HEK293 (cell line): ENCODE results near the gene ACOT9.

ENCODE experiments used
- CTCF ChIA-PET: fragments of 350-600 bp; formaldehyde crosslinking; extraction: SDS; loops from one replicate; lab custom pipeline; 2021; ENCODE audit warnings: antibody characterized with exemption; lab: Yijun Ruan, JAX
- POLR2A ChIA-PET: fragments of 300-600 bp; formaldehyde crosslinking; extraction: SDS; loops from one replicate; lab custom pipeline; 2020; ENCODE audit warnings: antibody characterized with exemption, inconsistent platforms; lab: Yijun Ruan, JAX
- H3K27ac ChIP-seq: fragments of 200-500 bp; sonication (Bioruptor generic); 2 replicates; pipeline ENCODE4 v1.5.1; 2014; ENCODE audit warnings: low read depth, low read length, control low read depth, inconsistent platforms; ENCODE audit errors: extremely low read depth
- H3K36me3 ChIP-seq, 2 experiments: fragments of 200-500 bp in 1 of 2; sonication (Bioruptor generic) in 1 of 2; 1 replicate in 1 of 2; 2 replicates in 1 of 2; pipeline ENCODE4 v1.5.1; 2014 to 2017; ENCODE audit warnings: inconsistent platforms in 2 of 2, low read length in 2 of 2; ENCODE audit not compliant: control insufficient read depth in 2 of 2, insufficient read depth in 1 of 2
- H3K4me1 ChIP-seq: fragments of 200-500 bp; sonication (Bioruptor generic); 2 replicates; pipeline ENCODE4 v1.5.1; 2014; ENCODE audit warnings: mild to moderate bottlenecking, low read length, inconsistent platforms; ENCODE audit not compliant: control insufficient read depth, insufficient read depth
- H3K4me3 ChIP-seq: 2 replicates; pipeline ENCODE4 v1.5.1; 2011; ENCODE audit warnings: low read depth, mild to moderate bottlenecking, control low read depth, low read length, moderate library complexity
- H3K9me3 ChIP-seq: fragments of 200-500 bp; sonication (Bioruptor generic); 2 replicates; pipeline ENCODE4 v1.5.1; 2014; ENCODE audit warnings: low read depth, low read length, inconsistent platforms; ENCODE audit not compliant: control insufficient read depth, insufficient read depth
- GLIS2 ChIP-seq: fragments of 450-650 bp; formaldehyde crosslinking; IDR thresholded peaks from 2 replicates; pipeline ENCODE4 v1.5.1; 2016; ENCODE audit warnings: missing biosample characterization, missing genetic modification characterization
- SALL2 ChIP-seq: fragments of 450-650 bp; formaldehyde crosslinking; IDR thresholded peaks from 2 replicates; pipeline ENCODE4 v1.5.0; 2017; ENCODE audit warnings: missing biosample characterization, mild to moderate bottlenecking, missing genetic modification characterization, borderline replicate concordance
- SCRT2 ChIP-seq: fragments of 450-650 bp; formaldehyde crosslinking; IDR thresholded peaks from 2 replicates; pipeline ENCODE4 v1.5.1; 2016; ENCODE audit warnings: missing biosample characterization, missing genetic modification characterization
- SP2 ChIP-seq: fragments of 450-650 bp; formaldehyde crosslinking; IDR thresholded peaks from 2 replicates; pipeline ENCODE4 v1.5.1; 2016; ENCODE audit warnings: missing biosample characterization, missing genetic modification characterization
- YY1 ChIP-seq: fragments of 450-650 bp; formaldehyde crosslinking; IDR thresholded peaks from 2 replicates; pipeline ENCODE4 v1.5.1; 2018; ENCODE audit warnings: missing biosample characterization, missing genetic modification characterization
- ZBTB20 ChIP-seq: fragments of 450-650 bp; formaldehyde crosslinking; IDR thresholded peaks from 2 replicates; pipeline ENCODE4 v1.5.1; 2016; ENCODE audit warnings: missing biosample characterization, missing genetic modification characterization
- ZBTB48 ChIP-seq: fragments of 450-650 bp; formaldehyde crosslinking; IDR thresholded peaks from 2 replicates; pipeline ENCODE4 v1.5.1; 2016; ENCODE audit warnings: missing biosample characterization, missing genetic modification characterization
- ZNF157 ChIP-seq: fragments of 450-650 bp; formaldehyde crosslinking; IDR thresholded peaks from 2 replicates; pipeline ENCODE4 v1.5.1; 2016; ENCODE audit warnings: missing biosample characterization, missing genetic modification characterization
- ZNF16 ChIP-seq: fragments of 450-650 bp; formaldehyde crosslinking; IDR thresholded peaks from 2 replicates; pipeline ENCODE4 v1.5.1; 2016; ENCODE audit warnings: low read depth, missing biosample characterization, missing genetic modification characterization
- ZNF2 ChIP-seq: fragments of 450-650 bp; formaldehyde crosslinking; IDR thresholded peaks from 2 replicates; pipeline ENCODE4 v1.5.1; 2016; ENCODE audit warnings: missing biosample characterization, missing genetic modification characterization
- ZNF239 ChIP-seq: fragments of 450-650 bp; formaldehyde crosslinking; IDR thresholded peaks from 2 replicates; pipeline ENCODE4 v1.5.1; 2016; ENCODE audit warnings: missing biosample characterization, missing genetic modification characterization
- ZNF274 ChIP-seq, 2 experiments: fragments of 200-500 bp in 1 of 2; fragments of 450-650 bp in 1 of 2; sonication (Bioruptor generic) in 1 of 2; formaldehyde crosslinking in 1 of 2; IDR thresholded peaks; 2 replicates each; pipeline versions ENCODE4 v1.5.1 to v1.6.1; 2014 to 2016; ENCODE audit warnings: borderline replicate concordance in 1 of 2, inconsistent platforms in 1 of 2, low read length in 1 of 2, missing biosample characterization in 1 of 2, missing genetic modification characterization in 1 of 2
- ZNF311 ChIP-seq: fragments of 450-650 bp; formaldehyde crosslinking; IDR thresholded peaks from 2 replicates; pipeline ENCODE4 v1.5.1; 2017; ENCODE audit warnings: missing biosample characterization, missing genetic modification characterization, borderline replicate concordance
- ZNF324 ChIP-seq: fragments of 450-650 bp; formaldehyde crosslinking; IDR thresholded peaks from 2 replicates; pipeline ENCODE4 v1.5.1; 2016; ENCODE audit warnings: missing biosample characterization, missing genetic modification characterization
- ZNF350 ChIP-seq: fragments of 450-650 bp; formaldehyde crosslinking; IDR thresholded peaks from 2 replicates; pipeline ENCODE4 v1.5.0; 2017; ENCODE audit warnings: missing biosample characterization, mild to moderate bottlenecking, missing genetic modification characterization
- ZNF394 ChIP-seq: fragments of 450-650 bp; formaldehyde crosslinking; IDR thresholded peaks from 2 replicates; pipeline ENCODE4 v1.5.1; 2016; ENCODE audit warnings: missing biosample characterization, missing genetic modification characterization, mild to moderate bottlenecking, moderate library complexity, borderline replicate concordance
- ZNF510 ChIP-seq: fragments of 450-650 bp; formaldehyde crosslinking; IDR thresholded peaks from 2 replicates; pipeline ENCODE4 v1.5.1; 2018; ENCODE audit warnings: mild to moderate bottlenecking, missing genetic modification characterization, missing biosample characterization; ENCODE audit not compliant: insufficient replicate concordance
- ZNF548 ChIP-seq: fragments of 450-650 bp; formaldehyde crosslinking; IDR thresholded peaks from 2 replicates; pipeline ENCODE4 v1.5.1; 2016; ENCODE audit warnings: missing biosample characterization, missing genetic modification characterization
- ZNF658 ChIP-seq: fragments of 450-650 bp; formaldehyde crosslinking; IDR thresholded peaks from 2 replicates; pipeline ENCODE4; 2016; ENCODE audit warnings: missing biosample characterization, missing genetic modification characterization
- ZNF830 ChIP-seq: fragments of 450-650 bp; IDR thresholded peaks from 2 replicates; pipeline ENCODE4 v1.5.0; 2018; ENCODE audit warnings: missing biosample characterization, missing genetic modification characterization, low read depth, mild to moderate bottlenecking, moderate library complexity
- ZXDB ChIP-seq: fragments of 450-650 bp; formaldehyde crosslinking; IDR thresholded peaks from 2 replicates; pipeline ENCODE4 v1.5.1; 2016; ENCODE audit warnings: missing biosample characterization, missing genetic modification characterization
- TF ChIP-seq, protein P1 (sequence below): fragments of 450-650 bp; formaldehyde crosslinking; IDR thresholded peaks from 2 replicates; pipeline ENCODE4 v1.5.1; 2016; ENCODE audit warnings: missing biosample characterization, missing genetic modification characterization
- TF ChIP-seq, protein P2 (sequence below): fragments of 450-650 bp; formaldehyde crosslinking; IDR thresholded peaks from 2 replicates; pipeline ENCODE4 v1.5.1; 2016; ENCODE audit warnings: missing biosample characterization, missing genetic modification characterization, low read depth
- TF ChIP-seq, protein P3 (sequence below): fragments of 450-650 bp; formaldehyde crosslinking; IDR thresholded peaks from 2 replicates; pipeline ENCODE4 v1.5.1; 2016; ENCODE audit warnings: missing biosample characterization, missing genetic modification characterization

ACOT9 gene

DNA sequence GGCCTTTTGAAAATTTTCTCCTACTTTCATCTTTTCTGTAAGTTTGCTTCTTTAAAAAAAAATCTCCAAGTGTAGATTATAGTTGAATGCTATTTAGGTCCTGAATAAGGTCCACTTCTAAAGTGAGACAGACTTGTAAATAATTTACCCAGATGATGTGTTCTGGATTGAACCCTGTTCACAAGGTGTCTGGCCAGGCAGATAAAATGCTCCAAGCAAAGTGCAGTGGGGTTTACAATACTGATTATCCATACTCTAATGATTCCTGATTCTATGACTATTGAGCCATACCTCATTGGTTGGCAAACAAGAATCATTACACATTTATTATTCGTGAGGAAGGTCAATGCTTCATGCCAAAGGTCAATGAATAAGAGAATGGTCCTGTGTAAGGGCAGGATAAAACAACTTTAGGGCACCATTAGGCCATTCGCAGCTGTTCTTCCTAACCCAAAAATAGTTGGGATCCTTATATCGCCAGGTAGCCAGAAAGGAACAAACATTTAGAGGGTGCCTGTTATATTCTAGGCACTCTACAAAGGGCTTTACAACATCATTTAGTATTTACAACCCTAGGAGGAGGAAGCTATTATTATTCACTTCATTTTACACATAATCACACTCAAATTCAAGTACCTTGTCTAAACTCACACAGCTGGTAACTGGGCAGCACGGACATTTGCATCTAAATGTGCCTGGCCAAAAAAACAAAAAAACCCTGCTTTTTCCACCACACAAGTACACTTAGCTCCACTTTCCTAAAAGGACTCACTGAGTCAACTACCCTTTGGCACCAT, 21.3 kb upstream of the ACOT9 start:
- no peak for TF ChIP-seq ZXDB (tag by site-specific recombination)
- no peak for TF ChIP-seq ZBTB20 (tag by site-specific recombination)
- TF ChIP-seq YY1 = no peak
- TF ChIP-seq ZNF548 (tag by site-specific recombination) = no peak
- TF ChIP-seq, protein P1, sequence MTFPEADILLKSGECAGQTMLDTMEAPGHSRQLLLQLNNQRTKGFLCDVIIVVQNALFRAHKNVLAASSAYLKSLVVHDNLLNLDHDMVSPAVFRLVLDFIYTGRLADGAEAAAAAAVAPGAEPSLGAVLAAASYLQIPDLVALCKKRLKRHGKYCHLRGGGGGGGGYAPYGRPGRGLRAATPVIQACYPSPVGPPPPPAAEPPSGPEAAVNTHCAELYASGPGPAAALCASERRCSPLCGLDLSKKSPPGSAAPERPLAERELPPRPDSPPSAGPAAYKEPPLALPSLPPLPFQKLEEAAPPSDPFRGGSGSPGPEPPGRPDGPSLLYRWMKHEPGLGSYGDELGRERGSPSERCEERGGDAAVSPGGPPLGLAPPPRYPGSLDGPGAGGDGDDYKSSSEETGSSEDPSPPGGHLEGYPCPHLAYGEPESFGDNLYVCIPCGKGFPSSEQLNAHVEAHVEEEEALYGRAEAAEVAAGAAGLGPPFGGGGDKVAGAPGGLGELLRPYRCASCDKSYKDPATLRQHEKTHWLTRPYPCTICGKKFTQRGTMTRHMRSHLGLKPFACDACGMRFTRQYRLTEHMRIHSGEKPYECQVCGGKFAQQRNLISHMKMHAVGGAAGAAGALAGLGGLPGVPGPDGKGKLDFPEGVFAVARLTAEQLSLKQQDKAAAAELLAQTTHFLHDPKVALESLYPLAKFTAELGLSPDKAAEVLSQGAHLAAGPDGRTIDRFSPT (tag by site-specific recombination) = no peak
- no peak for TF ChIP-seq ZNF16 (tag by site-specific recombination)
- TF ChIP-seq, protein P2, sequence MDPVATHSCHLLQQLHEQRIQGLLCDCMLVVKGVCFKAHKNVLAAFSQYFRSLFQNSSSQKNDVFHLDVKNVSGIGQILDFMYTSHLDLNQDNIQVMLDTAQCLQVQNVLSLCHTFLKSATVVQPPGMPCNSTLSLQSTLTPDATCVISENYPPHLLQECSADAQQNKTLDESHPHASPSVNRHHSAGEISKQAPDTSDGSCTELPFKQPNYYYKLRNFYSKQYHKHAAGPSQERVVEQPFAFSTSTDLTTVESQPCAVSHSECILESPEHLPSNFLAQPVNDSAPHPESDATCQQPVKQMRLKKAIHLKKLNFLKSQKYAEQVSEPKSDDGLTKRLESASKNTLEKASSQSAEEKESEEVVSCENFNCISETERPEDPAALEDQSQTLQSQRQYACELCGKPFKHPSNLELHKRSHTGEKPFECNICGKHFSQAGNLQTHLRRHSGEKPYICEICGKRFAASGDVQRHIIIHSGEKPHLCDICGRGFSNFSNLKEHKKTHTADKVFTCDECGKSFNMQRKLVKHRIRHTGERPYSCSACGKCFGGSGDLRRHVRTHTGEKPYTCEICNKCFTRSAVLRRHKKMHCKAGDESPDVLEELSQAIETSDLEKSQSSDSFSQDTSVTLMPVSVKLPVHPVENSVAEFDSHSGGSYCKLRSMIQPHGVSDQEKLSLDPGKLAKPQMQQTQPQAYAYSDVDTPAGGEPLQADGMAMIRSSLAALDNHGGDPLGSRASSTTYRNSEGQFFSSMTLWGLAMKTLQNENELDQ (tag by site-specific recombination) = no peak
- no peak for TF ChIP-seq GLIS2 (tag by site-specific recombination)
- TF ChIP-seq ZNF394 (tag by site-specific recombination) = no peak
- no peak for TF ChIP-seq ZNF311 (tag by site-specific recombination)
- TF ChIP-seq ZNF2 (tag by site-specific recombination) = no peak
- TF ChIP-seq SALL2 (tag by site-specific recombination) = no peak
- TF ChIP-seq ZBTB48 (tag by site-specific recombination) = no peak
- TF ChIP-seq ZNF658 (tag by site-specific recombination) = no peak
- no peak for TF ChIP-seq SCRT2 (tag by site-specific recombination)
- TF ChIP-seq ZNF830 (tag by site-specific recombination) = no peak
- no peak for TF ChIP-seq ZNF239
- ChIA-PET CTCF (interaction anchor here (1.2 to 1.8 kb wide), 2 partner anchors 11 to 137 kb away, joined by 3 to 10 read pairs; no protein-coding TSS in a partner anchor), POLR2A (interaction anchor here (1.1 kb wide), 1 partner anchor 19 kb away, joined by 5 read pairs; the partner anchor contains the start of gene SAT1)
- Histone ChIP-seq H3K4me3 (no peak overlapping the region), H3K27ac (no peak overlapping the region), H3K9me3 (no peaks in the 10 kb centered on the region), H3K36me3 (no peaks in the 10 kb centered on the region), H3K4me1 (no peaks in the 10 kb centered on the region)

DNA sequence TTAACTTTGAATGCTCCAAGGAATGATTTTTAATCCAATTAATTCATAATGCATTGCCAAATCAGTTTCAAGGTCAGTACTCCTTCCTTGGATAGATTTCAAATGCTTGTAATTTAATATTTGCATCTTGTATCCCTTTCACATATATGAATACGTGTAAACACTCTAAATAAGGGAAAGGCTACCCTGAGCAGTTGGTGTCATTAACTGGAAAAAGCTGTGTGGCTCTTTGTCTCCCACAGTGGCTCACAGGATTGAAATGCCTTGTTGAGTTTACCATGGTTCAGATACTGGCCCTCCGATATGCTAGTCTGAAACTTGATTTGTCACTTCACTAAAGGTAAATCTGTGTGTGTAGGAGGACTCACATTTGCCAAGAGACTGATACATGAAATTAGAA, 16.7 kb upstream of the ACOT9 start:
- Histone ChIP-seq H3K27ac (no peak overlapping the region), H3K4me1 (no peaks in the 10 kb centered on the region), H3K36me3 (no peaks in the 10 kb centered on the region), H3K4me3 (no peak overlapping the region), H3K9me3 (no peaks in the 10 kb centered on the region)
- POLR2A ChIA-PET = no interaction called here
- TF ChIP-seq ZNF350 (tag by site-specific recombination) = no peak
- TF ChIP-seq ZNF324 = no peak
- TF ChIP-seq, protein P3, sequence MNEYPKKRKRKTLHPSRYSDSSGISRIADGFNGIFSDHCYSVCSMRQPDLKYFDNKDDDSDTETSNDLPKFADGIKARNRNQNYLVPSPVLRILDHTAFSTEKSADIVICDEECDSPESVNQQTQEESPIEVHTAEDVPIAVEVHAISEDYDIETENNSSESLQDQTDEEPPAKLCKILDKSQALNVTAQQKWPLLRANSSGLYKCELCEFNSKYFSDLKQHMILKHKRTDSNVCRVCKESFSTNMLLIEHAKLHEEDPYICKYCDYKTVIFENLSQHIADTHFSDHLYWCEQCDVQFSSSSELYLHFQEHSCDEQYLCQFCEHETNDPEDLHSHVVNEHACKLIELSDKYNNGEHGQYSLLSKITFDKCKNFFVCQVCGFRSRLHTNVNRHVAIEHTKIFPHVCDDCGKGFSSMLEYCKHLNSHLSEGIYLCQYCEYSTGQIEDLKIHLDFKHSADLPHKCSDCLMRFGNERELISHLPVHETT (tag by site-specific recombination) = no peak
- no peak for TF ChIP-seq SALL2 (tag by site-specific recombination)
- no peak for TF ChIP-seq ZNF157 (tag by site-specific recombination)
- no peak for TF ChIP-seq ZNF274 (IDR thresholded peaks at IDR 0.05; ENCODE audit: low read length)
- no peak for TF ChIP-seq ZNF274 (tag by site-specific recombination; IDR thresholded peaks at IDR 0.05; ENCODE audit: borderline replicate concordance)
- TF ChIP-seq SP2 = no peak
- no peak for TF ChIP-seq ZNF510
- CTCF ChIA-PET = interaction anchor here (0.7 kb wide), 1 partner anchor 143 kb away, joined by 3 read pairs; no protein-coding TSS in a partner anchor
